H1 (cell line): ENCODE measurements around the gene AGO3.

Experiments used
- YY1 ChIP-seq: IDR thresholded peaks from 2 replicates; pipeline ENCODE4 v1.6.1; 2011; ENCODE audit warnings: low read depth, mild to moderate bottlenecking, low read length
- TF ChIP-seq, protein P1 (sequence below), 3 experiments: IDR thresholded peaks; 1 replicate in 2 of 3; 2 replicates in 1 of 3; pipeline versions ENCODE4 v1.5.1 to v1.6.1; 2011; ENCODE audit warnings: low read length in 3 of 3, mild to moderate bottlenecking in 3 of 3, inconsistent platforms in 2 of 3, low read depth in 1 of 3, moderate library complexity in 1 of 3; ENCODE audit not compliant: insufficient read depth in 1 of 3; ENCODE audit errors: control extremely low read depth in 1 of 3

DNA sequence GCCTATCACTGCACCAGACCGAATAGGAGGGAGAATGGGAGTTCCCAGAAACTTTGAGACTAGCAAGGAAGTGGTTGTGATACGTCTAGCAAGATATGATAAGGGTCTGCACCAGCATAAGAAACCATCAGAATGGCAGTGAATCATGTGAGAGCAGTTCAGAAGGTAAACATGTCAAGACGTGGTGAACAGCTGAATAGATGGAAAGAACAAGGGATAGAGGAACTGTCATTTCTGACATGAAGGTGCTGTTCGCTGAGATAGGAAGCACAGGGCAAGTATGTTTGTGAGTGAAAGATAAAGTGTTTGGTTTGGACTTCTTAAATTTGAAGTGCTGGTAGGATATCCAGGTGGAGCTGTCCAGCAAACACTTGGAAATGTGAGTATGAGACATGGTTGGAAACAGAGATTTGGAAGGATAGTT, 49.0 kb upstream of the AGO3 start:
- no peak for TF ChIP-seq YY1
- TF ChIP-seq, protein P1, sequence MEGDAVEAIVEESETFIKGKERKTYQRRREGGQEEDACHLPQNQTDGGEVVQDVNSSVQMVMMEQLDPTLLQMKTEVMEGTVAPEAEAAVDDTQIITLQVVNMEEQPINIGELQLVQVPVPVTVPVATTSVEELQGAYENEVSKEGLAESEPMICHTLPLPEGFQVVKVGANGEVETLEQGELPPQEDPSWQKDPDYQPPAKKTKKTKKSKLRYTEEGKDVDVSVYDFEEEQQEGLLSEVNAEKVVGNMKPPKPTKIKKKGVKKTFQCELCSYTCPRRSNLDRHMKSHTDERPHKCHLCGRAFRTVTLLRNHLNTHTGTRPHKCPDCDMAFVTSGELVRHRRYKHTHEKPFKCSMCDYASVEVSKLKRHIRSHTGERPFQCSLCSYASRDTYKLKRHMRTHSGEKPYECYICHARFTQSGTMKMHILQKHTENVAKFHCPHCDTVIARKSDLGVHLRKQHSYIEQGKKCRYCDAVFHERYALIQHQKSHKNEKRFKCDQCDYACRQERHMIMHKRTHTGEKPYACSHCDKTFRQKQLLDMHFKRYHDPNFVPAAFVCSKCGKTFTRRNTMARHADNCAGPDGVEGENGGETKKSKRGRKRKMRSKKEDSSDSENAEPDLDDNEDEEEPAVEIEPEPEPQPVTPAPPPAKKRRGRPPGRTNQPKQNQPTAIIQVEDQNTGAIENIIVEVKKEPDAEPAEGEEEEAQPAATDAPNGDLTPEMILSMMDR (IDR thresholded peaks at IDR 0.05; ENCODE audit: control extremely low read depth in 1 of 3, insufficient read depth in 1 of 3, low read depth in 1 of 3, low read length in 3 of 3): no peak
